GM19395 (cell line): Measurements from ENCODE around the gene EIF3B.
"Not testable (repeated sequence)": the region's sequence is repeated elsewhere in the genome, so short reads cannot be mapped to it uniquely, and the experiment has no call there.

Source experiments
- ATAC-seq: cut with Tn5 transposase; IDR thresholded peaks from one replicate; pipeline ENCODE4 v1.9.1; 2021; ENCODE audit warnings: mild to moderate bottlenecking, moderate library complexity; ENCODE audit not compliant: unreplicated experiment

EIF3B gene

GRCh38 chr7:2376351-2377154 is 21.9 kb downstream of the EIF3B start:
- no peak for ATAC-seq

GRCh38 chr7:2377492-2377891 is 22.9 kb downstream of the EIF3B start:
- ATAC-seq, result not testable (repeated sequence)

GRCh38 chr7:2378125-2378524 is 23.5 kb downstream of the EIF3B start:
- not testable (repeated sequence) for ATAC-seq

GRCh38 chr7:2379161-2379560 is 24.5 kb downstream of the EIF3B start:
- no peak for ATAC-seq

GRCh38 chr7:2379821-2380450 is 25.3 kb downstream of the EIF3B start:
- no peak for ATAC-seq

- no peak for ATAC-seq
Observed at GRCh38 chr7:2380461-2380860, 25.8 kb downstream of the EIF3B start.

- ATAC-seq, result no peak
Observed at GRCh38 chr7:2381227-2381626, 26.6 kb downstream of the EIF3B start.

- no peak for ATAC-seq
Observed at GRCh38 chr7:2381881-2382509, 27.4 kb downstream of the EIF3B start.

GRCh38 chr7:2383543-2384274 is 29.1 kb downstream of the EIF3B start:
- ATAC-seq, result no peak

GRCh38 chr7:2384354-2385243 is 30.0 kb downstream of the EIF3B start:
- ATAC-seq, result no peak

- ATAC-seq, result not testable (repeated sequence)
Observed at GRCh38 chr7:2386122-2386521, 31.5 kb downstream of the EIF3B start.

- ATAC-seq, result no peak
Observed at GRCh38 chr7:2386964-2387669, 32.5 kb downstream of the EIF3B start.

GRCh38 chr7:2387897-2388636 is 33.4 kb downstream of the EIF3B start:
- ATAC-seq, result no peak

- ATAC-seq, result no peak
Observed at GRCh38 chr7:2388637-2388954, 34.0 kb downstream of the EIF3B start.

- not testable (repeated sequence) for ATAC-seq
Observed at GRCh38 chr7:2390020-2390816, 35.6 kb downstream of the EIF3B start.

- no peak for ATAC-seq
Observed at GRCh38 chr7:2393706-2394105, 39.1 kb downstream of the EIF3B start.

GRCh38 chr7:2394566-2395082 is 40.0 kb downstream of the EIF3B start:
- no peak for ATAC-seq

- no peak for ATAC-seq
Observed at GRCh38 chr7:2398506-2398905, 43.9 kb downstream of the EIF3B start.
